ENCODE results near the gene AP5Z1. TPM values are rescaled to one million over a fixed set of nuclear protein-coding genes. Genes with fewer than 3 reads are reported as not detected.

AP5Z1 gene
- total RNA-seq, 2 experiments from 2014 or later, result 32.8 to 35.0 TPM

DNA sequence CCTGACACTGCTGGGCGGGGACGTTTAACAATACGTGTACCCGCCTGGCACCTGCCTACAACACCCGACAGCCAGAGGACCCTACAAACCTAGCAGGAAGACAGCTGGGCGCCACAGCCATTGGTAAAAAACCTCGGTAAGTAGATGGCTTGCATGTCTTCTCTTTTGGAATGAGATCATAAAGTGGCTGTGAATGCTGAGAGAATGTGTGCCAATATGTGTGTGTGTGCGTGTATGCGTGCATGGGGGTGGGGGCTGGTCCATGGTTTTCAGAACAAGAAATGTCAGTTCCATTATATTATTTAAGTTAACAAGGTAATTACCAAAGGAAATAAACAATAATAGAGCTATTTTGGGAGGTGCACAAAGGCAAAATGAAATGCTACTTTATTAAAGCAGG, 47.3 kb downstream of the AP5Z1 start:
- no peak overlapping the region for H3K4me3 ChIP-seq (ENCODE audit: low read depth, low read length, poor library complexity, severe bottlenecking)
- H3K36me3 ChIP-seq (ENCODE audit: insufficient read depth, low read length), result no peaks in the 10 kb centered on the region
- no peak for DNase-seq (ENCODE audit: low spot score)
- H3K9me3 ChIP-seq (ENCODE audit: low read length), result no peaks in the 10 kb centered on the region
- H3K9me2 ChIP-seq (ENCODE audit: insufficient read depth, low read length), result no peaks in the 10 kb centered on the region
- no peaks in the 10 kb centered on the region for H3K79me2 ChIP-seq (ENCODE audit: insufficient read depth, low read depth, low read length)
- no peaks in the 10 kb centered on the region for H4K20me1 ChIP-seq (ENCODE audit: insufficient read depth, low read length)
- intact Hi-C loops (cut with micrococcal nuclease; ENCODE audit: unreplicated experiment), result no loop called here
- no peak overlapping the region for H3K4me2 ChIP-seq (ENCODE audit: low read length)
- TF ChIP-seq EZH2phosphoT487 (IDR thresholded peaks at IDR 0.05; ENCODE audit: borderline replicate concordance, low read depth, low read length) (no peak), CTCF (conservative IDR thresholded peaks at IDR 0.05; ENCODE audit: low read length) (no peak)
- ChIA-PET POLR2A (no interaction called here), CTCF (ENCODE audit: unreplicated experiment) (no interaction called here)
- no peaks in the 10 kb centered on the region for H3K4me1 ChIP-seq (ENCODE audit: insufficient read depth, low read length, poor library complexity, severe bottlenecking)
- no peak overlapping the region for H3K27ac ChIP-seq (ENCODE audit: low read depth, low read length, poor library complexity, severe bottlenecking)
- H2AFZ ChIP-seq (ENCODE audit: low read length), result no peak overlapping the region
- no TSS peak for BruUV-seq (replicated peaks)

DNA sequence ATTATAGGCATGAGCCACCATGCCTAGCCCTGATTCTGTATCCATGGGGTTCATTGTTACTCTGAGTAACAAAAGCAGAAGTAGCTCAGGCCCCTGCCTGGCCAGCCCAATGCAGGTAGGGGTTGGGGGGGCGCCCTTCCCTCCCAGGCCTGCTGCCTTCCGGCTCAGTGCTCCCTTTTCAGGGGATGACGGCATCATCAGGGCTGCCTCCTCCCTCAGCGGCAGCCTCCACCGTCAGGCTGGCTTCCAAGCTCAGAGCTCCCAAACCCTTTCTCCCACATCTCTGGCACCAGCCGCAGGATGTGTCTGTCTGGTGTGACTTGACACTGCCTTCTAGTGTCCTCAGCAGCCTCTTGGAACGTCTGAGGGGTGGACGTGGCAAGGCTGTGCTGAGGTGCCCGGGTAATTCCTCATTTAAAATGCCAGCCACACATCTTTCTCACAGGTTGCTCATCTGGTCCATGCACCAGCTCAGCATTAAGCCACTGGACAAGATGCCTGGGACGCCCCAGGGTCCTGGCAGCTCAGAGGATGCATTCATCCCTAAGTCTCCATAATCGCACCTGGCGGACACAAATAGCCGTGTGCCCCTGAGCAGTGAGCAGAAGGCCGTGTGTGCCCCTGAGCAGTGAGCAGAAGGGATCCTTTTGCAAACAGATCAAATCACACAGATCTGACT, 48.2 kb downstream of the AP5Z1 start:
- Histone ChIP-seq H3K4me2 (ENCODE audit: low read length) (no peak overlapping the region), H3K36me3 (ENCODE audit: insufficient read depth, low read length) (no peaks in the 10 kb centered on the region), H3K79me2 (ENCODE audit: insufficient read depth, low read depth, low read length) (no peaks in the 10 kb centered on the region), H2AFZ (ENCODE audit: low read length) (no peak overlapping the region), H3K9me3 (ENCODE audit: low read length) (no peaks in the 10 kb centered on the region), H4K20me1 (ENCODE audit: insufficient read depth, low read length) (no peaks in the 10 kb centered on the region), H3K27ac (ENCODE audit: low read depth, low read length, poor library complexity, severe bottlenecking) (no peak overlapping the region), H3K4me3 (ENCODE audit: low read depth, low read length, poor library complexity, severe bottlenecking) (no peak overlapping the region), H3K4me1 (ENCODE audit: insufficient read depth, low read length, poor library complexity, severe bottlenecking) (no peaks in the 10 kb centered on the region), H3K9me2 (ENCODE audit: insufficient read depth, low read length) (no peaks in the 10 kb centered on the region)
- ChIA-PET POLR2A (interaction anchor here (0.7 kb wide), 1 partner anchor 186 kb away, joined by 3 read pairs; no protein-coding TSS in a partner anchor), CTCF (ENCODE audit: unreplicated experiment) (no interaction called here)
- no peak for DNase-seq (ENCODE audit: low spot score)
- TF ChIP-seq CTCF (conservative IDR thresholded peaks at IDR 0.05; ENCODE audit: low read length) (no peak), EZH2phosphoT487 (IDR thresholded peaks at IDR 0.05; ENCODE audit: borderline replicate concordance, low read depth, low read length) (no peak)
- intact Hi-C loops (cut with micrococcal nuclease; ENCODE audit: unreplicated experiment), result no loop called here
- no TSS peak for BruUV-seq (replicated peaks)

DNA sequence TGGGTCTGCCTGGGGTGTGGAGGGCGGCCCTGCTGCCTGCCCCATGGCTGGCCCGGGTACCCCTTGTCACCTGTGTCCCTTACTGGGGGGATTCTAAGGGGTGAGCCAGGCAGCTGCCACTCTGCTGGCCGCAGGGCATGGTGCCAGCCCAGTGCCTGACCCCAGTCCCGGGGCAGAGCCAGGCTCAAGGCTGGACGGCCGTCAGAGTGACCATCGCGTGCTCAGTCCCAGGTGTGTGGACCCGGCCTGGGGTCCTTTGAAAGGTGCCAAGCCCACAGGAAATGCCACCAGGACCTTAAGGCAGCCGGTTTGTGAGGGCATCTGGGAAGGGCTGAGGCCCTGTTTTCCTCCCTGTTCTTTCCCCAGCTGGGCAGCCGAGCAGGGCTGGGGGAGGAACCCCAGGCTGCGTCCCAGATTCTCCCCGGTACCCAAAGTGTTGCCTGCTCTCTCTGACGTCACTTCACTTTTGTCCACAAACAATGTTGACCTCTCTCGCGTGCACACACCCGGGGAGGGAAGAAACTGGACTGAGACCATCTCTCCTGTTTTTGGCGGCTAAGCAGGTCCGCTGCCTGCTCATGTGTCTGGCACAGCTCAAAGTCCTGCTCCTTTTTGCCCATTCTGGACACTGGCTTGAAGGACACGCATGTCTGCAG, 48.8 kb downstream of the AP5Z1 start:
- POLR2A ChIA-PET, result no interaction called here
- intact Hi-C loops (cut with micrococcal nuclease; ENCODE audit: unreplicated experiment), result no loop called here
- no peaks in the 10 kb centered on the region for H3K36me3 ChIP-seq (ENCODE audit: insufficient read depth, low read length)

More for the DNA sequence above, 48.8 kb downstream of the AP5Z1 start:
- no peak overlapping the region for H3K27ac ChIP-seq (ENCODE audit: low read depth, low read length, poor library complexity, severe bottlenecking)
- BruUV-seq (replicated peaks), result no TSS peak
- no peaks in the 10 kb centered on the region for H4K20me1 ChIP-seq (ENCODE audit: insufficient read depth, low read length)
- H3K79me2 ChIP-seq (ENCODE audit: insufficient read depth, low read depth, low read length), result no peaks in the 10 kb centered on the region
- CTCF ChIA-PET (ENCODE audit: unreplicated experiment), result no interaction called here
- no peaks in the 10 kb centered on the region for H3K9me2 ChIP-seq (ENCODE audit: insufficient read depth, low read length)
- no peak overlapping the region for H3K4me3 ChIP-seq (ENCODE audit: low read depth, low read length, poor library complexity, severe bottlenecking)
- no peak for TF ChIP-seq CTCF (conservative IDR thresholded peaks at IDR 0.05; ENCODE audit: low read length)
- no peak for TF ChIP-seq EZH2phosphoT487 (IDR thresholded peaks at IDR 0.05; ENCODE audit: borderline replicate concordance, low read depth, low read length)
- DNase-seq (ENCODE audit: low spot score), result no peak
- H2AFZ ChIP-seq (ENCODE audit: low read length), result no peak overlapping the region
- no peak overlapping the region for H3K4me2 ChIP-seq (ENCODE audit: low read length)
- no peaks in the 10 kb centered on the region for H3K9me3 ChIP-seq (ENCODE audit: low read length)
- no peaks in the 10 kb centered on the region for H3K4me1 ChIP-seq (ENCODE audit: insufficient read depth, low read length, poor library complexity, severe bottlenecking)
